Stomach (tissue), 9 donors: ENCODE results near the gene CUL4A. TPM values are rescaled to one million over a fixed set of nuclear protein-coding genes. Genes with fewer than 3 reads are reported as not detected.
A peak's percentile ranks its signal among the peaks of the same experiment; 100 is the strongest.

Source experiments
- DNase-seq, 2 donors: peaks; one replicate each; pipeline versions ENCODE4 v3.0.0 to v3.0.0-alpha.2; 2013 to 2019
- H3K27ac ChIP-seq, 5 donors: fragments of 200-600 bp in 4 of 5; sonication (generic) in 4 of 5; one replicate each; pipeline ENCODE4 v1.5.1; 2013 to 2019; ENCODE audit warnings: mild to moderate bottlenecking in 1 of 5, moderate library complexity in 1 of 5
- H3K27me3 ChIP-seq, 3 donors: fragments of 200-600 bp; sonication (generic); one replicate each; pipeline ENCODE4 v1.5.1; 2017 to 2019; ENCODE audit warnings: mixed run types in 1 of 3
- H3K36me3 ChIP-seq, 4 donors: fragments of 200-600 bp; sonication (generic); 1 replicate in 3 of 4; 2 replicates in 1 of 4; pipeline ENCODE4 v1.5.1; 2016 to 2019
- H3K4me1 ChIP-seq, 4 donors: fragments of 200-600 bp; sonication (generic); one replicate each; pipeline ENCODE4 v1.5.1; 2016 to 2019
- H3K4me3 ChIP-seq, 4 donors: fragments of 200-600 bp; sonication (generic) in 3 of 4; one replicate each; pipeline ENCODE4 v1.5.1; 2016 to 2019; ENCODE audit warnings: mild to moderate bottlenecking in 1 of 4
- H3K9me3 ChIP-seq, 4 donors: fragments of 200-600 bp; sonication (generic); one replicate each; pipeline ENCODE4 v1.5.1; 2016 to 2019
- CTCF ChIP-seq, 7 experiments: fragments of 450-650 bp in 4 of 7; fragments of 200-600 bp in 3 of 7; sonication (generic) in 3 of 7; IDR thresholded peaks; one replicate each; pipeline ENCODE4 v1.5.1; 2016 to 2019; ENCODE audit warnings: antibody characterized with exemption in 7 of 7, control low read depth in 2 of 7, mild to moderate bottlenecking in 1 of 7
- EP300 ChIP-seq: sonication (generic); formaldehyde crosslinking; IDR thresholded peaks from one replicate; pipeline ENCODE4 v1.6.1; 2017; ENCODE audit warnings: antibody characterized with exemption
- POLR2A ChIP-seq, 4 donors: fragments of 450-650 bp; IDR thresholded peaks; one replicate each; pipeline ENCODE4 v1.6.1; 2016; ENCODE audit warnings: antibody characterized with exemption in 4 of 4, control low read depth in 2 of 4, mild to moderate bottlenecking in 1 of 4, moderate library complexity in 1 of 4
- POLR2AphosphoS5 ChIP-seq, 3 donors: sonication (generic); formaldehyde crosslinking; IDR thresholded peaks; one replicate each; pipeline ENCODE4 v1.6.1; 2016; ENCODE audit warnings: antibody characterized with exemption in 3 of 3
- WGBS, 5 donors: extraction: QIAGEN DNeasy Blood & Tissue Kit in 3 of 5; methylation state at CpG; one replicate each; pipeline versions ENCODE4 v1.1.5 to v1.1.7; 2013 to 2018; 5-methylcytosine and 5-hydroxymethylcytosine counted together
- intact Hi-C: fragments of 100-400 bp; cut with DNase I; formaldehyde crosslinking; loops from one replicate; pipeline ENCODE4 v1.15.1; 2023; ENCODE audit warnings: low total_unique reads
- polyA plus RNA-seq, 3 donors: library from polyadenylated mRNA; stranded (reverse); fragments of 200-250 nt; gene quantifications; one replicate each; pipeline ENCODE4 v1.2.3, GENCODE V29; 2013
- total RNA-seq, 5 donors: library from RNA; depleted of rRNA; stranded (reverse); fragments of >200 nt; gene quantifications; one replicate each; pipeline versions ENCODE4 v1.1.0 to v1.2.3, GENCODE V29; 2014 to 2016
- donor health status: healthy with polysubstance abuse.
- donor health status: Bipolar disorder and iron deficiency.
- donor health status: healthy.

The CUL4A gene
- total and polyA plus RNA-seq, 8 donors: 24.4 to 153 (median 108) TPM

- 87 to 90% (median 90%) methylated on average over 9 of the region's 9 CpGs for WGBS, 5 donors
- Histone ChIP-seq H3K4me3 (no peak overlapping the region), H3K27ac (no peak overlapping the region), H3K36me3 (peaks cover 45 to 85% (median 82%) of the 10 kb centered on the region in 4 donors), H3K27me3 (no peaks in the 10 kb centered on the region), H3K4me1 (peaks cover 0 to 30% (median 7%) of the 10 kb centered on the region in 4 donors), H3K9me3 (no peaks in the 10 kb centered on the region)
- DNase-seq: no peak
- TF ChIP-seq CTCF (IDR thresholded peaks at IDR 0.05) (no peak), POLR2A (IDR thresholded peaks at IDR 0.05) (no peak), EP300 (no peak), POLR2AphosphoS5 (IDR thresholded peaks at IDR 0.05) (no peak)
- intact Hi-C loops: no loop called here
Observed at GRCh38 chr13:113196970-113197737, 12.3 kb upstream of the CUL4A start.

- WGBS, 5 donors: 69 to 89% (median 74%) methylated on average over 2 of the region's 2 CpGs
- no peaks in the 10 kb centered on the region for H3K27me3 ChIP-seq
- TF ChIP-seq CTCF (IDR thresholded peaks at IDR 0.05): no peak
- no peak for TF ChIP-seq EP300
- TF ChIP-seq POLR2A (IDR thresholded peaks at IDR 0.05): no peak
- TF ChIP-seq POLR2AphosphoS5 (IDR thresholded peaks at IDR 0.05): no peak
Observed at GRCh38 chr13:113201815-113202214, 7.6 kb upstream of the CUL4A start.

GRCh38 chr13:113202912-113203311 lies 6.5 kb upstream of the CUL4A start:
- H3K4me1 ChIP-seq: peaks cover 24 to 71% (median 54%) of the 10 kb centered on the region in 4 donors
- peak overlapping the region in 1 of 5 donors; percentile 55 for H3K27ac ChIP-seq
- intact Hi-C loops: no loop called here
- DNase-seq: no peak
- H3K4me3 ChIP-seq: no peak overlapping the region
- TF ChIP-seq POLR2AphosphoS5 (IDR thresholded peaks at IDR 0.05): no peak
- TF ChIP-seq POLR2A (IDR thresholded peaks at IDR 0.05): no peak
- TF ChIP-seq EP300: no peak
- no peak for TF ChIP-seq CTCF (IDR thresholded peaks at IDR 0.05)
- peaks cover 15 to 49% (median 35%) of the 10 kb centered on the region in 4 donors for H3K36me3 ChIP-seq
- H3K27me3 ChIP-seq: no peaks in the 10 kb centered on the region
- WGBS, 5 donors: 88 to 91% (median 90%) methylated on average over 4 of the region's 4 CpGs
- no peaks in the 10 kb centered on the region for H3K9me3 ChIP-seq

More at GRCh38 chr13:113201815-113202214, 7.6 kb upstream of the CUL4A start:
- intact Hi-C loops: no loop called here
- no peak overlapping the region for H3K27ac ChIP-seq
- H3K4me1 ChIP-seq: peaks cover 13 to 68% (median 44%) of the 10 kb centered on the region in 4 donors
- DNase-seq: no peak
- H3K9me3 ChIP-seq: no peaks in the 10 kb centered on the region
- peaks cover 23 to 60% (median 46%) of the 10 kb centered on the region in 4 donors for H3K36me3 ChIP-seq
- no peak overlapping the region for H3K4me3 ChIP-seq

GRCh38 chr13:113203507-113204377 lies 5.7 kb upstream of the CUL4A start:
- peaks cover 14 to 41% (median 27%) of the 10 kb centered on the region in 4 donors for H3K36me3 ChIP-seq
- no peak overlapping the region for H3K4me3 ChIP-seq
- H3K4me1 ChIP-seq: peaks cover 31 to 67% (median 54%) of the 10 kb centered on the region in 4 donors
- DNase-seq: peak in 1 of 2 donors; percentile 37
- intact Hi-C loops: no loop called here
- H3K9me3 ChIP-seq: no peaks in the 10 kb centered on the region
- 92 to 96% (median 94%) methylated on average over 11 to 12 of the region's 12 CpGs for WGBS, 5 donors
- H3K27ac ChIP-seq: peak overlapping the region in 3 of 5 donors; percentile 18 to 55 (median 31)
- no peaks in the 10 kb centered on the region for H3K27me3 ChIP-seq
- TF ChIP-seq POLR2AphosphoS5 (IDR thresholded peaks at IDR 0.05): peak; percentile 18 to 37 (median 22)
- TF ChIP-seq POLR2A (IDR thresholded peaks at IDR 0.05): no peak
